ENCODE data around the gene BACH2.

- TF ChIP-seq KDM1A (IDR thresholded peaks at IDR 0.05; ENCODE audit: borderline replicate concordance) (no peak), POLR2A (IDR thresholded peaks at IDR 0.05; ENCODE audit: low read depth, low read length) (no peak), CTCF (IDR thresholded peaks at IDR 0.05 in 2 of 3, conservative IDR thresholded peaks at IDR 0.05 in 1 of 3; ENCODE audit: control insufficient read depth in 2 of 3, extremely low read depth in 1 of 3, insufficient read depth in 1 of 3, low read depth in 3 of 3, low read length in 3 of 3) (no peak)
Measured at GRCh38 chr6:90126181-90126580, 170.5 kb downstream of the BACH2 start.
